Measurements from ENCODE around the gene TKTL1. TPM values are rescaled to one million over a fixed set of nuclear protein-coding genes. Genes with fewer than 3 reads are reported as not detected.

TKTL1 gene
- total and polyA plus RNA-seq, 2 donors (not counting 1 experiment from before 2014, with no cell fraction given): not detected

DNA sequence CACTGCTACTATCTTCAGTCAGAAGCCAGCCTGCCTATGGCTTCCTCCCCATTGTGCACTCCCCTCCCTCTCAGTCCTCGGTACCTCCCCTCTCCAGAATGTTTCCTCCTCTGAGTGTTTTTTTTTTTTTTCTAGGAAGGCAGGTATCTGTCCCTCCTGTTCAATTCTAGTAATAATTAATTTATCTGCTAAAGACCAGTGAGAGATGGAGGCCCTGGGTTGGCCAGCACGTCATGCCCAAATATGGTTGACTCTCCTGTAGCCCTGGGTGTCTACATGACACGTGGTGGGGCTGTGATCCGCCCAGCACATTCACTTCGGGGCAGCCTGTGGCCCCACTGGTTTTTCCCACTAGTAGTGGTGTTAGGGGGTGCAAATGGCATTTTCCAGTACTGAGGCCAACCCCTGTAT lies 77.0 kb downstream of the TKTL1 start:
- Histone ChIP-seq H3K27me3 (ENCODE audit: control insufficient read depth, insufficient read depth, low read length) (no peaks in the 10 kb centered on the region), H3K4me2 (ENCODE audit: extremely low read depth, insufficient read depth, low read length) (peak overlapping the region; percentile 82), H3K9me3 (ENCODE audit: control insufficient read depth, insufficient read depth, low read depth, low read length) (no peaks in the 10 kb centered on the region), H4K20me1 (ENCODE audit: control insufficient read depth, extremely low read depth, insufficient read depth, low read length) (no peaks in the 10 kb centered on the region), H3K36me3 (ENCODE audit: control insufficient read depth, insufficient read depth, low read length) (peaks cover 11% of the 10 kb centered on the region), H3K27ac (ENCODE audit: insufficient read depth, low read length) (no peak overlapping the region), H3K9ac (ENCODE audit: insufficient read depth, low read length) (peak overlapping the region; percentile 32), H3K79me2 (ENCODE audit: control insufficient read depth, insufficient read depth, low read length) (peaks cover 43% of the 10 kb centered on the region), H2AFZ (ENCODE audit: low read length) (no peak overlapping the region), H3K4me3 (replicated peaks in 1 of 4; ENCODE audit: control extremely low read depth in 1 of 4, insufficient read depth in 1 of 4, low read depth in 3 of 4, low read length in 4 of 4) (peak overlapping the region in 3 of 4 experiments; percentile 34 to 86 (median 41)), H3K4me1 (ENCODE audit: control insufficient read depth, extremely low read depth, insufficient read depth, low read length) (peaks cover under 1% of the 10 kb centered on the region)
- DNase-seq (ENCODE audit: low read depth in 2 of 2): peak; percentile 41 to 63
- TF ChIP-seq CTCF (conservative IDR thresholded peaks at IDR 0.05 in 1 of 2, IDR thresholded peaks at IDR 0.05 in 1 of 2; ENCODE audit: low read depth in 1 of 2, low read length in 2 of 2): no peak
- no peak for TF ChIP-seq EZH2 (IDR thresholded peaks at IDR 0.05; ENCODE audit: low read length, missing control alignments)

GRCh38 chrX:154373340-154374306 lies 78.0 kb downstream of the TKTL1 start:
- H3K9ac ChIP-seq (ENCODE audit: insufficient read depth, low read length): peak overlapping the region; percentile 50
- H3K27ac ChIP-seq (ENCODE audit: insufficient read depth, low read length): peak overlapping the region; percentile 43
- H3K4me3 ChIP-seq (replicated peaks in 1 of 4; ENCODE audit: control extremely low read depth in 1 of 4, insufficient read depth in 1 of 4, low read depth in 3 of 4, low read length in 4 of 4): peak overlapping the region; percentile 31 to 86 (median 56)
- no peaks in the 10 kb centered on the region for H3K9me3 ChIP-seq (ENCODE audit: control insufficient read depth, insufficient read depth, low read depth, low read length)
- no peaks in the 10 kb centered on the region for H3K27me3 ChIP-seq (ENCODE audit: control insufficient read depth, insufficient read depth, low read length)
- no peaks in the 10 kb centered on the region for H4K20me1 ChIP-seq (ENCODE audit: control insufficient read depth, extremely low read depth, insufficient read depth, low read length)
- H3K79me2 ChIP-seq (ENCODE audit: control insufficient read depth, insufficient read depth, low read length): peaks cover 33% of the 10 kb centered on the region
- DNase-seq (ENCODE audit: low read depth in 2 of 2): peak; percentile 76 to 85
- TF ChIP-seq EZH2 (IDR thresholded peaks at IDR 0.05; ENCODE audit: low read length, missing control alignments): no peak
- peak in 1 of 2 donors; percentile 55 for TF ChIP-seq CTCF (conservative IDR thresholded peaks at IDR 0.05 in 1 of 2, IDR thresholded peaks at IDR 0.05 in 1 of 2; ENCODE audit: low read depth in 1 of 2, low read length in 2 of 2)
- peaks cover 4% of the 10 kb centered on the region for H3K36me3 ChIP-seq (ENCODE audit: control insufficient read depth, insufficient read depth, low read length)
- peak overlapping the region; percentile 80 for H3K4me2 ChIP-seq (ENCODE audit: extremely low read depth, insufficient read depth, low read length)
- no peak overlapping the region for H2AFZ ChIP-seq (ENCODE audit: low read length)
- no peaks in the 10 kb centered on the region for H3K4me1 ChIP-seq (ENCODE audit: control insufficient read depth, extremely low read depth, insufficient read depth, low read length)

DNA sequence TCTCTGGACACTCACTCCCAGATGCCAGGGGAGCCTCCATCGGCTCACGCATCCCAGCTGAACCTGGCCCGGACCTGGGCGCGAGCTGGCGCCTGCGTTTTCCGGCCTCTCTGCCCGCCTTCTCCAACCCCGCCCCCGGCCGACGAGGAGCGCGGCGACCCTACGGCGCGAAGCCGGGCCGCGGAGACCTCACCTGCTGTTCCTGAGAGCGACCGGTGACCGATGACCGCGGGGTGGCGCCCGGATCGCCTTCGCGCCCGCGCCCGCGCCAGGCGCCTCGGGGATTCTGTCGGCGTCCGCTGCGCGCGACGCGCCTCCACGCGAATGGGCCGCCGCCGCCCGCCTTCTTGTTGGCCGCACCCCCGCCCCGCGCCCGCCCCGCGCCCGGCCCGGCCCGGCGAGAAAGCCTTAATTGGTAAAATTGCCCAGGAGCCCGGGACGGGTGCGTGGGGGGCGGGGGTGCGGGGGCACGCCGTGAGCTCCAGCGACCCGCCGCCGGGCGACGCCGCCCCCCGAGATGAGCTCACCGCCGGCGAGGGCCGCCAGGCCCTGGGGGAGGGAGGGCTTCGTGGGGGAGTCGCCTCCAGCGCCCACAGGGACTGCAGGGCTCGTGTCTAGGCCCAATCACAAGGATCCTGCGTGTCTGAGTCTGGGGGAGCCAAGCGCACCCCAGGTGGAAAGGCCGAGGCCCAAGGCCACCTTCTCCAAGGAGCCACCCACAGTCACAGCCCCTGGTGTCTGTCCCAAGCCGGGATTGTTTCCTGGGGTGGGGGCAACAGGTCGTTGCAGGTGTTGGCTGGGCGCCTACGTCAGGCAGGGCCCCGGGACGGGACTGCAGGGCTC lies 78.9 kb downstream of the TKTL1 start, which contains the start of gene FLNA:
Gene FLNA, minus strand, starts transcription at position 322 of the 843 bp plus-strand sequence. CDS start 3,389 bp downstream, outside the sequence.
- Histone ChIP-seq H3K9me3 (ENCODE audit: control insufficient read depth, insufficient read depth, low read depth, low read length) (no peaks in the 10 kb centered on the region), H3K36me3 (ENCODE audit: control insufficient read depth, insufficient read depth, low read length) (peaks cover 4% of the 10 kb centered on the region), H3K9ac (ENCODE audit: insufficient read depth, low read length) (peak within 1 kb of the TSS; percentile 50), H3K4me1 (ENCODE audit: control insufficient read depth, extremely low read depth, insufficient read depth, low read length) (no peaks in the 10 kb centered on the region), H3K4me2 (ENCODE audit: extremely low read depth, insufficient read depth, low read length) (peak within 1 kb of the TSS; percentile 80), H4K20me1 (ENCODE audit: control insufficient read depth, extremely low read depth, insufficient read depth, low read length) (no peaks in the 10 kb centered on the region), H3K27ac (ENCODE audit: insufficient read depth, low read length) (peak within 1 kb of the TSS; percentile 43), H2AFZ (ENCODE audit: low read length) (no peak within 1 kb of the TSS), H3K4me3 (replicated peaks in 1 of 4; ENCODE audit: control extremely low read depth in 1 of 4, insufficient read depth in 1 of 4, low read depth in 3 of 4, low read length in 4 of 4) (peak within 1 kb of the TSS; percentile 31 to 86 (median 56)), H3K27me3 (ENCODE audit: control insufficient read depth, insufficient read depth, low read length) (no peaks in the 10 kb centered on the region), H3K79me2 (ENCODE audit: control insufficient read depth, insufficient read depth, low read length) (peaks cover 30% of the 10 kb centered on the region)
- TF ChIP-seq EZH2 (IDR thresholded peaks at IDR 0.05; ENCODE audit: low read length, missing control alignments) (no peak), CTCF (conservative IDR thresholded peaks at IDR 0.05 in 1 of 2, IDR thresholded peaks at IDR 0.05 in 1 of 2; ENCODE audit: low read depth in 1 of 2, low read length in 2 of 2) (no peak)
- peak in 1 of 2 donors; percentile 49 for DNase-seq (ENCODE audit: low read depth in 2 of 2)

Data from fibroblast of lung (primary cell).